Cerebellar cortex (tissue), 1 donor: ENCODE results near the gene COCH.

Experiments
- DNase-seq: peaks from one replicate; pipeline ENCODE4 v3.0.0-alpha.2; 2015; ENCODE audit warnings: low spot score

Gene COCH

DNA sequence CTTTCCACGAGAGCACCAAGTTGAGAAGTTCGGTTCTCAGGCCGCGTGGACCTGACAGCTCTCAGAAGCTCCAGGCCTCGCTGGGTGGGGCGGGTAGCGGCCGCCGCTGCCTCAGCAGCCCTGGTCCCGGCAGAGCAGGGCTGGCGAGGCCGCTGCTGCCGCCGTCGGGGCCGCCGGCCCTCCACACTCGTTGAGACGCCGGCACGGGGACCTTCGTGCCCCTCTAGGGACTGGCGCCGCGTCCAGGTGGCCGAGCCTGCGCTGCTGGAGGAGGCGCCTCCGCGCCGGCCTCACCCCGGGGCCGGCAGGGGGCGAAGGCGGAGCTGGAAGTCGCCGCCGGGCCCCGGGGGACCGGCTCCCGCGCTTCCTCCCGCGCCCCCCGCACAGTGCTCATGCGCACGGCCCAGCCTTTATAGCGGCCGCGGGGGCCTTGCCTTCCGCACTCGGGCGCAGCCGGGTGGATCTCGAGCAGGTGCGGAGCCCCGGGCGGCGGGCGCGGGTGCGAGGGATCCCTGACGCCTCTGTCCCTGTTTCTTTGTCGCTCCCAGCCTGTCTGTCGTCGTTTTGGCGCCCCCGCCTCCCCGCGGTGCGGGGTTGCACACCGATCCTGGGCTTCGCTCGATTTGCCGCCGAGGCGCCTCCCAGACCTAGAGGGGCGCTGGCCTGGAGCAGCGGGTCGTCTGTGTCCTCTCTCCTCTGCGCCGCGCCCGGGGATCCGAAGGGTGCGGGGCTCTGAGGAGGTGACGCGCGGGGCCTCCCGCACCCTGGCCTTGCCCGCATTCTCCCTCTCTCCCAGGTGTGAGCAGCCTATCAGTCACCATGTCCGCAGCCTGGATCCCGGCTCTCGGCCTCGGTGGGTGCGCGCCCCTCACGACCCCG lies at the start of gene COCH:
Gene COCH, plus strand, starts transcription at position 440 of the 879 bp plus-strand sequence. Its CDS starts 380 bp downstream, at position 820.
- DNase-seq: no peak

GRCh38 chr14:30826070-30826469 lies 48.3 kb upstream of the COCH start:
- no peak for DNase-seq

DNA sequence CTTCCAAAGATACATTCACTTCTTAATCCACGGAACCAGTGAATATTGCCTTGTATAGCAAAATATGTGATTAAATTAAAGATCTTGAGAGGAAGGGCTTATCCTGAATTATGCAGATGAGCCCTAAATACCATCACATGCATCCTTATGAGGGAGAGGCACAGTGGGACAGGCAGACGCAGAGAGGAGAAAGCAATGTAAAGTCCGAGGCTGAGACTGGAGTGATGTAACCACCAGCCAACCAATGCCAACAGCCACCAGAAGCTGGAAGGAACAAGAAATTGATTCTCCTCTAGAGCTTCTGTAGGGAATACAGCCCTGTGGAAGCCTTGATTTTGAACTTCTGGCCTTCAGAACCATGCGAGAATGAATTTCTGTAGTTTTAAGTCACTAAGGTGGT lies 44.5 kb upstream of the COCH start:
- DNase-seq: no peak

GRCh38 chr14:30834353-30834752 lies 40.0 kb upstream of the COCH start:
- DNase-seq: no peak

GRCh38 chr14:30838351-30838750 lies 36.0 kb upstream of the COCH start:
- DNase-seq: no peak

DNA sequence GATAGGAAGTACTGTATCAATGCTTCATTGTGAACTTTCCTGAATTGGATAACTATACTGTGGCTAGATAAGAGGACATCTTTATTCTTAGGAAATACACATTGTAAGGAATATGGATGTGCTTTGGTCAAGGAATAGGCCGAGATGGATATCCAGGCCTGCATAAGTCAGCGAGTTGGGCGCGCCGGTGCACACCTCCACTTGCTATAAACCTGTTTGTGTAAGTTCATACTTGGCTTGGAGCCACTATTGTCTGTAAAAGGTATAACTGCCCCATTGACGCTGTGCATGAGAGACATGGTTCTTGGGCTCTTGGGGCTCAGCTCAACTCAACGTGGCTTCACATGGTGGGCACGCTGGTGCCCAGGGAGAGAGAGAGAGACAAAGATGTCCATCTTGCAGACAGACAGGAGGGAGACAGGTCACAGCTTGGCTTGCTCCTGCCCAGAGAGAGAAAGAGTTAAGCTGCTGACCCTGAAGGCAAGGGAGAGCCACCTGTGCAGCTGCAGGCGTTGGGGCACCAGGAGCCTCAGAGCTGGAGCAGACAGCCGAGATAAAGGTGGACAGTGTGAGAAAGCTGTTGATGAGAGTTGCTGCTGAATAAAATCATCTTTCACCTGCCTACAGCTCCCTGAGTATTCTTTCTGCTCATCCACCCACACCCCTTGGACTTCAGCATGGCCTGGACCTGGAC lies 34.1 kb upstream of the COCH start:
- no peak for DNase-seq

GRCh38 chr14:30842431-30842830 lies 31.9 kb upstream of the COCH start:
- DNase-seq: no peak

- DNase-seq: no peak
Observed at GRCh38 chr14:30848449-30849240, 25.7 kb upstream of the COCH start.

- no peak for DNase-seq
Observed at GRCh38 chr14:30849354-30849753, 25.0 kb upstream of the COCH start.

- no peak for DNase-seq
Observed at GRCh38 chr14:30849983-30850382, 24.4 kb upstream of the COCH start.

- no peak for DNase-seq
Observed at GRCh38 chr14:30853946-30854345, 20.4 kb upstream of the COCH start.

- DNase-seq: no peak
Observed at GRCh38 chr14:30854492-30854891, 19.9 kb upstream of the COCH start.

DNA sequence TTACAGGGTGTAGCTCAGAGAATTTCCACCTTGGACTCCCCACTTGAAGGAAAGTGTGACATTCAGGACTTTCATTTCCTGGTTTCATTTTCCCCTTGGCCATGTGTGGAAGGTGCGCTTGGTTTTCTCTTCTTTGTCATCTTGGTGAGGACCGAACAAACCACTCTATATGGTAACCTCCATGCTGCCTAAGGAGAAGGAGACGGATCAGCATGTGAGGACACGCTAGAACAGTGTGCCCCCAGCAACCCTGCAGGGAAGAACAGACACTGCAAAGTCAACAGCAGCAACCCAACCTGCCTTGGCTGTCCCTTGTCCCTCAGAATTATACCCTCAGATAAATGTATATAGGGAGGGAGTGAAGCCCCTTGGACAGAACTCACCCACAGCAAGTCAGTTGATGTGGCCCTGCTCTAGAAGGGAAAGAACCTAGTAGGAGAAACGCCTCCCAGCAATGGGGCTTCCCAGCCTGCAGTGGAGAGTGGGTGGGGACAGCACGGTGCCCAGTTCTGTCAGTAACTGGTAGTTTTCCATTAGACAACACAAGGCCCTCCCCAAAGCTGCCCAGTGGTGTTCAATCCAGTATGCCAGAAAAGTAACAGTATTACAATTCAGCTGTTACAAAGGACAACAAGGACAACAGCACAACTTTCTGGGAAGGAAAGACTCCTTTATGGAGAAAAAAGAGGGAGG lies 18.9 kb upstream of the COCH start:
- DNase-seq: no peak

GRCh38 chr14:30861200-30861599 lies 13.2 kb upstream of the COCH start:
- DNase-seq: no peak

DNA sequence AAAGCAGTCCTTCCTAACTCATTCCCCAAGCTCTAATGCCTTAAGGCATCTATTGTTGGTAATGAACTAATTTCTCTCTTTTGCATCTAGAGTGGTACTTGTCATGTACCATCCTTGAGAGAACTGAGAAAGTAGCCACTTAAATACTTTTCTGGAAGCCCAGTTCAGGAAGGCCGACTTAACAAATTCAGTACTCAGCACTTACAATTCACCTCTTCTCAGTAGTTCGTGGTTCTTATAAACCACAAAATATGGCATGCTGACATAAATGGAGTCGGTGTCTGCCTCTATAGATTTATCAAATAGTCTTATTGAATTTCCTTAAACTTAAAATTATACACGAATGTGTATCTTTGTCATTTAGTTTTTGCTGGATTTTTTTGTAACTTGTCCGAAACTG lies 9.4 kb upstream of the COCH start:
- DNase-seq: no peak

GRCh38 chr14:30868736-30869135 lies 5.6 kb upstream of the COCH start:
- DNase-seq: no peak

GRCh38 chr14:30869551-30870155 lies 4.7 kb upstream of the COCH start:
- no peak for DNase-seq

DNA sequence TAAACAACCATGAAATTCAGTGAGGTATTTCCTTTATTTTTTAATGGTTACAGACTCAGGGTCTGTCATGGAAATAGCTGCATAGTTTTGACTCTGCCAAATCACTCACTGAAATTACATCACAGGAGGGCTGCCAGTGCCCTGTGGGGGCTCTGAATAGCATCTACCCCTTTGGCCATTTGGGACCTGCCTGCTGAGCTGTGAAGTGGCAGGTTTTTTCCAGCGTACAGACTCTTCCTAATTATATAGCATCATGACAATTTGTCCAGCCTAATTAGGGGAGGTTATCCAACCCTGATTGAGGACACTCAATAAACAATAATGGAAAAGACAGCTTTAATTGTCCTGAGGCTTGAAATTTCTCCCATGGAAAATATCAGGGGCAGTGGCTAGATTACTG lies 1.8 kb upstream of the COCH start:
- DNase-seq: no peak

- no peak for DNase-seq
Observed at GRCh38 chr14:30873308-30874119, 845 bp upstream of the COCH start.

DNA sequence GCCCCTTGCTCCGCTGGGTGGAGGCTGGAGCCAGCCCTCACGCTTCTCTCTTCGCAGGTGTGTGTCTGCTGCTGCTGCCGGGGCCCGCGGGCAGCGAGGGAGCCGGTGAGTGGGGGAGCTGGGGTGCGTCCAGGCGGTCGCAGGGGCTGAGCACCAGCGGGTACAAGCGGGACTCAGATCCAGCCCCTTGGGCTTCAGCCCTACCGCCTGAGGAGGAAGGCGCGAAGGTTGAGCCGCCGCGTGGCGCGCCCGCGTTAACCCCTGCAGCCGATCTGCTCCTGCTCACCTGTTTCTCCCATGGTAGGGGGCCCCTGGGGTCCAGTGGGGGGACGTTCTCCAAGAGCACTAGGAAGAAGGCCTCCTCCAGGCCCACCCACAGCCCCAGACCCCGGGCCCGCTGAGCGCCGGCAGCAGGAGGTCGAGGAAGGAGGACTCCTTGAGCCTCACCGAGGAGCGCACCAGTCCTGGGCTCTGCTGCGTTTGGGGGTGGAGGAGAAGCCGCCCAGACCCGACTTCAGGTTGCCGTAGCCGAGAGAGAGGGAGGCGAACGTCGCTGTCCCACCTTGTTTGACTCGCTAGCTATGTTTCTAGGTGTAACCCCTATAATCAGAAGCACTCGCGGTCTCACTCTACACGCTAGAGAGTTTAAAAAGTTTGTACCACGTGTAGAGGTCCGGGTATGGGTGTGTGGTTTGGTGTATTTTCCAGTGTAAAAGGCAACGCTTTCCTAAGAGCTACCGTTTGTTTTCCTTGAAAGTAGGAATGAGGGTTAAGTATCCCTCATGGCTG lies 834 bp downstream of the COCH start:
- DNase-seq: no peak
